Embryonic facial prominence (tissue), 1 donor: ENCODE data around the gene CHST3.
"Not testable (repeated sequence)": the region's sequence is repeated elsewhere in the genome, so short reads cannot be mapped to it uniquely, and the experiment has no call there.

Experiments used
- DNase-seq: peaks from one replicate; pipeline ENCODE4 v3.0.0-alpha.2; 2016; ENCODE audit errors: extremely low spot score

The CHST3 gene, protein sequence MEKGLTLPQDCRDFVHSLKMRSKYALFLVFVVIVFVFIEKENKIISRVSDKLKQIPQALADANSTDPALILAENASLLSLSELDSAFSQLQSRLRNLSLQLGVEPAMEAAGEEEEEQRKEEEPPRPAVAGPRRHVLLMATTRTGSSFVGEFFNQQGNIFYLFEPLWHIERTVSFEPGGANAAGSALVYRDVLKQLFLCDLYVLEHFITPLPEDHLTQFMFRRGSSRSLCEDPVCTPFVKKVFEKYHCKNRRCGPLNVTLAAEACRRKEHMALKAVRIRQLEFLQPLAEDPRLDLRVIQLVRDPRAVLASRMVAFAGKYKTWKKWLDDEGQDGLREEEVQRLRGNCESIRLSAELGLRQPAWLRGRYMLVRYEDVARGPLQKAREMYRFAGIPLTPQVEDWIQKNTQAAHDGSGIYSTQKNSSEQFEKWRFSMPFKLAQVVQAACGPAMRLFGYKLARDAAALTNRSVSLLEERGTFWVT

DNA sequence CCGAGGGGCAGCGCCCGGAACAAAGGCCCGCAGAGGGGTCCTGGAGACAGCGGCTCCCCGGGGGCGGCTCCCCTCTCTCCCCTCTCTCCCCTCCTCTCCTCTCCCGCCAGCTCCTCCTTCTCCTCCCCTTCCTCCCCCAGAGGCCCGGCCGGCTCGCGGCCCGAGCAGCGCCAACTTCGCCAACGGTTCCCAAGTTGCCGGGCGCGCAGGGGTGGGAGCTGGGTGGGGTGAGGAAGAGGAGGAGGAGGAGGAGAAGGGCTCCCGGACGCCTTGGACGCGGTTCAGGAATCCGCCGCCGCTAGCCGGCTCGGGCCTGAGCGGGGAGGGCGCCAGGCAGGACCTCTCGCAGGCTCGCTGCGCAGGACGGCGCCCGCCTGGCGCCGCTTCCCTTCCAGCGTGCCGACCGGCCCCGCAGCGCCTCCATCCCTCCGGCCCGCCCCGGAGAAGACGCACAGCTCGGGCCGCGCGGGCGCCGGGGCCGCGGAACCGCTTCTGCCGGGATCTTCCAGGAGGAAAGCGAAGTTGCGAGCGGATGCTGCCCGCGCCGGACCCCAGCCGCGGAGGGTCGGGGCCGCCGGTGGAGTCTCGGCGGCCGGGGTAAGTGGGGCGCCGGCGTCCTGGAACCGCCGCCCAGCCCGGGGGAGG lies at the start of gene CHST3:
TSS of gene CHST3 (plus strand) at position 298 of the 645 bp plus-strand sequence. CDS start 41,448 bp downstream, outside the sequence.
- DNase-seq: no peak

DNA sequence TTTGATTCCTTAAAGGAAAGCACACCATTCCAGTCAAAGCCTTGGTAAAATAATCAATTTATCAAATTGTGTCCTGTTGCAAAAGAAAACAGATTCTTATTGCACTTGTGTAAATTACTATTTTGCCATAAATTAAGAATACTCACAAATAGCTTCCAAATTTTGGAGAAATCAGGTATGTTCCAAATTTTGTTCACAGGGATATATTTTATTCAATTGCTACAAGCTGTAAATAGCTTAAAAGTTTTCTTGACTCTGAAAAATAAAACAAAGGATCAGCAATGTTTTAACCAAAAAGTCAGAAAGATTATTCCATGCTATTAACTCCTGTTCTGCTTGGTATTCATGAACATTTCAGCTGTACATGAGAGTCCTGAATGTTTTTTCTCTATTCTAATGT lies 47.4 kb upstream of the CHST3 start:
- no peak for DNase-seq

DNA sequence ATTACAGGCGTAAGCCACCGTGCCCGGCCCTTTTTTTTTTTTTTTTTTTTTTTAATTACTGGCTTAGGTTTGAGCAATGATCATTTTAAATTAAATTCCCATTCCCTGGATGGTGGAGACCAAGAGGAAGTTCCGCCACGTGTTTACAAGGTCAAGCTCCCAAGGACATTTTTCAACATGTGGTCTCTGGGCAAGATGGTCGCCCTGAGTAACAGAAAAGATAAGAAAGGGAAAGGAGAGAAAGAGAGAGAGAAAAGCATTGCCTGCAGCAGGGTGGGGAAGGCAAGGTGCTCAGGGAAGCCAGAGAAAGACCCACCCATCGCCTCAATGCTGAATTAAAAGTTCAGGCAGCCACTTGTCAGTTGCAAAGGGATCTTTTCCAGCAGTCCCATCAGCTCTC lies 45.2 kb upstream of the CHST3 start:
- DNase-seq: no peak

DNA sequence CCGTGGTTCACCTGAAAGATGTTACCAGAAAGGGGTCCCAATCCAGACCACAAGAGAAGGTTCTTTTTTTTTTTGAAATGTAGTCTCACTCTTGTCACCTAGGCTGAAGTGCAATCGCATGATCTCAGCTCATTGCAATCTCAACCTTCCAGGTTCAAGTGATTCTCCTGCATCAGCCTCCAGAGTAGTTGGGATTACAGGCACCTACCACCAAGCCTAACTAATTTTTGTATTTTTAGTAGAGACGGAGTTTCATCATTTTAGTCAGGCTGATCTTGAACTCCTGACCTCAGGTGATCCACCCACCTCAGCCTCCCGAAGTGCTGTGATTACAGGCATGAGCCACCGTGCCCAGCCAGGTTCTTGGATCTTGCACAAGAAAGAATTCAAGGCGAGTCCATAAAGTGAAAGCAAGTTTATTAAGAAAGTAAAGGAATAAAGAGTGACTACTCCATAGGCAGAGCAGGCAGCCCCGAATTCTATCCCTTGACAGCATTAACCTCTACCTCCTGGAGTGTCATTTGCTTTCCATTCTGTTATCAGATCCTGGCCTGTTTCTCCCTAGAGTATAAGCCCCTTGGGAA lies 44.1 kb upstream of the CHST3 start:
- DNase-seq: not testable (repeated sequence)

DNA sequence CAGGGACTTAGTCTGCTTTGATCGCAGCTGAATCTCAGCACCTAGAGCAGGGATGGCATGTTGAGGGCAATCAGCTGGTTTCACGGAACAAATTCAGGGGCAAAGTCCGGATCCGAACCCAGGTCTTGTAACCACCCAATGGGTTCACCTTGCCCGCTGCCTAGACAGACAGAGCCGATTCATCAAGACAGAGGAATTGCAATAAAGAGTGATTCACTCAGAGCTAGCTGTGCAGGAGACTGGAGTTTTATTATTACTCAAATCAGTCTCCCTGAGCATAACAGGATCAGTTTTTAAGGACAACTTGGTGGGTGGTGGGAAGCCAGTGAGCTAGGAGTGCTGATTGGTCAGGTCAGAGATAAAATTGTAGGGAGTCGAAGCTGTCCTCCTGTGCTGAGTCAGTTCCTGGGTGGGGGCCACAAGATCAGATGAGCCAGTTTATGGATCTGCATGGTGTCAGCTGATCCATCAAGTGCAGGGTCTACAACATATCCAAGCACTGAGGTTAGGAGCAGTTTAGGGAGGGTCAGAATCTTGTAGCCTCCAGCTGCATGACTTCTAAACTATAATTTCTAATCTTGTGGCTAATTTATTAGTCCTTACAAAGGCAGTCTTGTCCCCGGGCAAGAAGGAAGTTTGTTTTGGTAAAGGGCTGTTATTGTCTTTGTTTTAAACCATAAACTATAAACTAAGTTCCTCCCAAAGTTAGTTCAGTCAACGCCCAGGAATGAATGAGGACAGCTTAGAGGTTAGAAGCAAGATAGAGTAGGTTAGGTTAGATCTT lies 43.5 kb upstream of the CHST3 start:
- DNase-seq: no peak

DNA sequence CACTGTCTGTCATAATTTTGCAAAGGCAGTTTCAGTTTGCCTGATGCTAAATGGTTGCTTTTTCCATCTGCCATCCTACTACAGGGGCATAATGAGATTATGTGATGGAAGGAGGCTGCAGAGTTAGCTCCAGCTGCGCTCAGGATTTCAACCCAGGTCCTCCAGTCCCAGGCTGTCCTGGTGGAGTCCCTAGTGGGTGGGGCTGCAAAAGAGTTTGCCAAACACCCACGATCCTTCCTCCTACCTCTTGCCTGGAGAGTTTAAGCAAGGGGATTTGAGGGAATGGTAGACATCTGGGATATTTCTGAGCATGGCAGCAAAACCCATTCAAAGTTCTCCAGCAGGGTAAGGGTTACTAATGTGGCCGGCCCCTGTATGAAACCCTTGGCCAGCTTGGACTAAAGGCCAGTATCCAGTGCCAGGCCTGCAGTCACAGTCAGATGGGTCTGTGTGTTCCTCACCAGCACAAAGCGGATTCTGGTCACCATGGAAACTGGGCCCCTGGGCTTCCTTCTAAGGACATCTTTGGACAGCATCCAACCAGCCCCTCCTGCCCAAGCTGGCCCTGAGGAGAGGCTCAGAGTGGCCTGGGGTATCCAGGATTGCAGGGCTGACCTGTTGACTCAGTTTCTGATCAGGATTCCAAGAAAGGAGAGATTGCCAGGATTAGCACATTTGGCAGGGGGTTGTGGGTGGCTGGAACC lies 42.7 kb upstream of the CHST3 start:
- DNase-seq: no peak

DNA sequence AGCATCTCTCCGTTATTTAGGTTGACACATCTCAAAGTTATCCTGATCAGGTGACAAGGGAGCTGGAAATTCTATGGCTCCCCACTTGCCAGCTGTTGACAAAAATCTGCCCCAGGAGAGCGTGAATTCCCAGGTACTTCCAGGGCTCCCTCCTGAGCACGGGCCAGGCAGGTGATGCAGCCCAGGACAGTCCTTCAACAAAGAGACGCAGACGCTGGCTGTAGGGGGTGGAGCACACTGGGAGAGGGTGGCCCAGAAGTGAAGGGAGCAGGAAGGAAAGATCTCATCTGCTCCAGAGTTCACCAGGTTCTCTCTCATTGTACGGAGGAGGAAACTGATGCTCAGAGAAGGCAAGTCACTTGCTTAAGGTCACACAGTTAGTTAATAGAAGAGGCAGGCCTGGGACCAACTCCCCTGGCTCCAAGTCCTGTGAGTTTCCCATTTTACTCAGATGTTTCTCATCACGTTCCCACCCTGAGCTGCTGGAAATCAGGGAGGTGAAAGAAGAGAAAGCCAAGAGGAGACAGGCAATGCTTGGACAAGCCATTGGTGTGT lies 41.0 kb upstream of the CHST3 start:
- DNase-seq: no peak

DNA sequence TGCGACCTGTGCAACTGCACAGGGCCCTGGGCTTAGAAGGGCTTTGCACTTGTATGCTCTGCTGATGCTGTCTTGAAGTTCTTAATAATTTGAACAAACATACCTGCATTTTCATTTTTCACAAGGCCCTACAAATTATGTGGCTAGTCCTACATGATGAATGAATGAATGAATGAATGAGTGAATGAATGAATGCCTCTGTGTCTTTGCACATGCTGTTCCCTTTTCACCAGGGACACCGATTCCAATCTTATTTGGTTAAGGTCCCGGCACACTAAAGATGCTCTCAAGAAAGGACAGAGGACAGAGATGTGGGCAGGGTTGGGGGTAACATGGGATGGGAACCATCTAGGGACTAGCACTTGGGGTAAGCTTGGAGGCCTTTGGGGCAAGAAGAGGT lies 39.4 kb upstream of the CHST3 start:
- no peak for DNase-seq

DNA sequence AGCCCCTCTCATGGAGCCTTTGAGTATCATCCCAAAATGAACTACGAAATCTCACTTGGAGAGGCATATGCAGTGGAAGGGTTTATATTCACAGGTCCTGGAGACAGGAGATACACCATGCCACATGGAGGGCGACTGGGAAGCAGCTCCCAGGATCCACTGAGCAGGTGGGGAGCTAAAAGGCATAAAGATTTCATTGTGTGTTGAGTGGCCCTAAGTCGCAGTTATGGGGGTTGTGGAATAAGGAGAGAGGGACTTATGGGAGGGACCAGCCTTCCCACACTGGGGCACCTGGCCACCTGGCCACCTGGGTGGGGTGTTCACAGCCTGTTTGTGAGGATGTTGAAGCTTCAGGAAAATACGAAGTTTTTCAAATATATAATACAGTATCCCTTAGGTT lies 37.0 kb upstream of the CHST3 start:
- no peak for DNase-seq

DNA sequence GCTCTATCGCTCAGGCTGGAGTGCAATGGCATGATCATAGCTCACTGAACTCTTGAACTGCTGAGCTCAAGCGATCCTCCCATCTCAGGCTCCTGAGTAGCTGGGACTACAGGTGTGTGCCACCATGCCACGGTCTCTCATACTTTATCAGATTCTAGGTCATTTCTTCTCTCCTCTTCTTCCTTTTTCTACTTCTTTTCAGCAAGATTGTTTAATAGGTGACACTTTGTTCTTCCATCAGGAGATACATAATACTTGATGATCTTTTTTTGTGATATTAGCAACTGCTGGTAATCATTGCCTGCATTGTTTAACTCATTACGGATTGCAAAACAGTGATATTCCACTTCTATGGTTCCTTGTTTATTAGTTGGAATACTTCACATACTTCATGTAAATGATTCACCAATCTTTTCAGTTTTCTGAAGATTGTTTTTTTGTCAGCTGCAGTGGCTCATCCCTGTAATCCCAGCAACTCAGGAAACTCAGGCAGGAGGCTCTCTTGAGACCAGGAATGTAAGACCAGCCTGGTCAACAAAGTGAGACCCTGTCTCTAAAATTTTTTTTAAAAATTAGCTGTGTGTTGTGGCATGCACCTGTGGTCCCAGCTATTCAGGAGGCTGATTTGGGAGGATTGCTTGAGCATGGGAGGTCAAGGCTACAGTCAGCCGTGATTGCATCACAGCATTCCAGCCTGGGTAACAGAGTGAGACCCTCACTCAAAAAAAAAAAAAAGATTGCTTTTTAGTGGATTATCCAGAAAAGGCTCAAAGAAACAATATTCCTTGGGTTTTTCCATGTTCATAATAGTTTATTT lies 36.2 kb upstream of the CHST3 start:
- DNase-seq: no peak

DNA sequence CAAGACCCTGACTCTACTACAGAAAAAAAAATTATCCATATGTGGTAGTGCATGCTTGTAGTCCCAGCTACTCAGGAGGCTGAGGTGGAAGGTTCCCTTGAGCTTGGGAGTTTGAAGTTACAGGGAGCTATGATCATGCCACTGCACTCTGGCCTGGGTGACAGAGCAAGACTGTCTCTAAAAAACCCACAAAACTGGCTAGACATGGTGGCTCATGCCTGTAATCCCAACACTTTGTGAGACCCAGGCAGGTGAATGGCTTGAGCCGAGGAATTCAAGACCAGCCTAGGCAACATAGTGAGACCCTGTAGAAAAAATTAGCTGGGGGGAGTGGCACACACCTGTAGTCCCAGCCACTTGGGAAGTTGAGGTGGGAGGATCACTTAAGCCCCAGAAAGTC lies 32.9 kb upstream of the CHST3 start:
- no peak for DNase-seq

DNA sequence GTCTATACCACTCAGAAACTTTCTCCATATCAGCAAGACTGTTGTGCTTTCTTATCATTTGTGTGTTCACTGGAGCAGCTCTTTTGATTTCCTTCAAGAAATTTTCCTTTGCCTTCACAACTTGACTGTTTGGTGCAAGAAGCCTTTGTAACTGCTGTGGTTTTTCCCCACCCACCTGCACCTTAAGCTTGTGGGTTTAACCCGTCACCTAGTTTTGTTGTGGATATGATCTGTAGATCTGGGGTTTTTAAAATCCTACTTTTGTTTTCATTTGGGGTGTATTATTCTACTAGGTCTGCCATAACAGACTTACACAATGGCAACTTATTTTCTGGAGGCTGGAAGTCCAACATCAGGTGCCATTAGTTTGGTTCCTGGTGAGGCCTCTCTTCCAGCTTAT lies 30.5 kb upstream of the CHST3 start:
- no peak for DNase-seq

DNA sequence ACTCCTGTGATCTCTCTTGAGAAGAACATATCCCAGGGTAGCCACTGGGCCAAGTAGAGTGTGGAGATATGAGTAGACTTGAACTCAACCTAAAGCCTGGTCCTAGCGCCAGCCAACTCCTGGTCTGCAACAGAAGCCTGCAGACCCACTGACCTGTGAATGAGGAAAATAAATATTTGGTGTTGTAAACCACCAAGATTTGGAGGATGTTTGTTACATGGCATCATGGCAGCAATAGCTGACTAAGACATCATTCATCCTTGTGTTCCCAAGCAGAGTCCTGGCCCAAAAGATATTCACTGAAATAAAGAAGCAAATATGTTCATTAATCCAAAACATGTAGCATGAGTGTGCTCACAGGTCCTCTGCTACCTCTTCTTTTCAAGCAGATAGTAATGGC lies 26.0 kb upstream of the CHST3 start:
- DNase-seq: no peak

DNA sequence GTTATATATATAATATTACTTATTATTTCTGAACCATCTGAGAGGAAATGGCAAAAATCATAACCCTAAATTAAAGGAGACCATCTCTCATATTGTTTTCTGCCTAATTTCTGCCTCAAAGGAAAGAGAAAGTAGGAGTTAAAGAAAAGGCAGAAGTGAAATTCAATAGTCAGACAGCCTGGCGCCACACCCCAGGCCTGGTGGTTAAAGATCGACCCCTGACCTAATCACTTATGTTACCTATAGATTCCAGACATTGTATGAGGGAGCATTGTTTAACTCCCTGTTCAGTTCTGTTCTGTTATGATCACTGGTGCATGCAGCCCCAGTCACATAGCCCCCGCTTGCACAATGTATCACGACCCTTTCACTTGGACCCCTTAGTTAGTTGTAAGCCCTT lies 24.9 kb upstream of the CHST3 start:
- no peak for DNase-seq

DNA sequence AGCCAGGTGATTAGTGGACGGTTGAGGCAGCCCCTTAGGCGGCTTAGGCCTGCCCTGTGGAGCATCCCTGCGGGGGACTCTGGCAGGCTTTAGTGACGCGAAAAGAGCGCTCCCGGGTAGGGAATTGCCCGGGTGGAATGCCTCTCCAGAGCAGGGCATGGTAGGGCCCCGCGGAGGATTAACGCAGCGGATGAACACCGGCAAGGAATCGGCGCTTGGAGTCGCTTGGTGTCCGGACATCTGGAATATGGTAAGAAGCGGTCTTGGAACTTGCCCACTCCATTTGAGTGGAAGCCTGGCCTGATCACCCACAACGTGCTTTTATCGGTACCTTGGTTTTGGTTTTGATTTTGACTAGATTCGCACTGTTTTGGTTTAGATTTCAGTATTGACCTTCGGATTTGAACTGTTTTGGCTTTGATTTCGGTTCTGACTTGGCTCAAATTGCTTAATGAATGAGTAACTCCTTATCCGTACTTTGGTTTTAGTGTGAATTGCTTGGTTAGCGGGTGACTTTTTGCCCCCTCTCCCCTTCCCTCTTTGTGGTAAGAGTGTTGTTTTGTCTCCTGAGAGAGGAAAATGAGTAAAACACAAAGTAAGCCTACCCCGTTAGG lies 24.2 kb upstream of the CHST3 start:
- no peak for DNase-seq

DNA sequence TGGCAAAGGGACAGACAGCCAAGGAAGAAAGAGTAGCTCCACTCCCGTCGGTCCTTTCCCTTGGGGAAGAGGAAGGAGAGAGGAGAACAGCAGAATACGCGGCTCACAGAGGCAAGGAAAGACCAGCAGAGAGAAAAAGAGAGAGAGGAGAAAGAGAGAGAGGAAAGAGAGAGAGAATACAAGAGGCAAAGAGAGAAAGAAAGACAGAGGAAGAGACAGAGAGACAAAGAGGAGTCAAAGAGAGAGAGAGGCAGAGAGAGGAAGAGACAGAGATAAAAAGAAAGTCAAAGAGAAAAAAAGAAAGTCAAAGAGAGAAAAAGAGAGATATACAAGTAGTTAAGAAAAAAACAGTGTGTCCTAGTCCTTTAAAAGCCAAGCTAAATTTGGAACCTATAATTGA lies 23.4 kb upstream of the CHST3 start:
- no peak for DNase-seq

DNA sequence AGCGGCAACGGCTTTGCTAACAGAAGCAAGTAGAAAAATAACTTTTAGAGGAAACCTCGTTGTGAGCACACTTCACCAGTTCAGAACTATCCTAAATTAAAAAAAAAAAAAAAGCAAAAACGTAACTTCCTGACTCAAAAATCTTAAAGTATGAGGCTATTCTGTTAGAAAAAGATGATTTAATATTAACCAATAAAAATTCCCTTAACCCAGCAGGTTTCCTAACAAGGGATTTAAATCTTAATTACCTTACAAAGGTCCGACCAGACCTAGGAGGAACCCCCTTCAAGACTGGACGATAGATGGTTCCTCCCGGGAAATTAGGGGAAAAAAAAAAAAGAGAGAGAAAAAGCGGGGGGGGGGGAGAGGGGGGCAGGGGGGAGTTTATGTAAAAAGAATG lies 22.9 kb upstream of the CHST3 start:
- DNase-seq: no peak

DNA sequence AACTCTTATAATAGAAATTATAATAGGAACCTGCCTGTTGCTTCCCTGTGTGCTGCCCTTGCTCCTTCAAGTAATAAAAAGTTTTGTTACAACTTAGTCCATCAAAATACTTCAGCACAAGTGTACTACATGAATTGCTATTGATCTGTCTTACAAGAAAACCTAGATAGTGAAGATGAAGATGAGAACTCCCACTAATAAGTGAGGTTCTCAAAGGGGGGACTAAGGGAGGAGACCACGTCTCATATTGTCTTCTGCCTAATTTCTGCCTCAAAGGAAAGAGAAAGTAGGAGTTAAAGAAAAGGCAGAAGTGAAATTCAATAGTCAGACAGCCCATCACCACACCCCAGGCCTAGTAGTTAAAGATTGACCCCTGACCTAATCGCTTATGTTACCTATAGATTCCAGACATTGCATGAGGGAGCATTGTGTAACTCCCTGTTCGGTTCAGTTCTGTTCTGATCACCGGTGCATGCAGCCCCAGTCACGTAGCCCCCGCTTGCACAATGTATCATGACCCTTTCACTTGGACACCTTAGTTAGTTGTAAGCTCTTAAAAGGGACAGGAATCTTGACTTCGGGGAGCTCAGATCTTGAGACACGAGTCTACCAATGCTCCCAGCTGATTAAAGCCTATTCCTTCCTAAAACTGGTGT lies 18.2 kb upstream of the CHST3 start:
- no peak for DNase-seq

DNA sequence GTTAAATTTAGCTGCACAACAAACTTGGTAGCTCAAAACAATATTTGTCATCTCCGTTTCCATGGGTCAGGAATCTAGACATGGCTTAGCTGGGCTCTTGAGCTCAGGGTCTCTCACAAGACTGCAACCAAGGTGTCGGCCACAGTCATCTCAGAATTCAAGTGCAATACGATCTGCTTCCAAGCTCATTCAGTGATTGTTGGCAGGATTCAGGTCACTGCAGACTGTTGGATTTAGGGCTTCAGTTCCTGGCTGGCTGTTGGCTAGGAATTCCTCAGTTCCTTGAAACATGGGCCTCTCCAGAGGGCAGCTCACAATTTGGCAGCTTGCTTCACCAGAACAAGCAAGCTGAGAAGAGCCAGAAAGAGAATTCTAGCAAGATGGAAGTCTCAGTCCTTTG lies 17.5 kb upstream of the CHST3 start:
- no peak for DNase-seq
